Measurements from ENCODE around the gene FRMPD4.
A peak's percentile ranks its signal among the peaks of the same experiment; 100 is the strongest.

Gene FRMPD4

DNA sequence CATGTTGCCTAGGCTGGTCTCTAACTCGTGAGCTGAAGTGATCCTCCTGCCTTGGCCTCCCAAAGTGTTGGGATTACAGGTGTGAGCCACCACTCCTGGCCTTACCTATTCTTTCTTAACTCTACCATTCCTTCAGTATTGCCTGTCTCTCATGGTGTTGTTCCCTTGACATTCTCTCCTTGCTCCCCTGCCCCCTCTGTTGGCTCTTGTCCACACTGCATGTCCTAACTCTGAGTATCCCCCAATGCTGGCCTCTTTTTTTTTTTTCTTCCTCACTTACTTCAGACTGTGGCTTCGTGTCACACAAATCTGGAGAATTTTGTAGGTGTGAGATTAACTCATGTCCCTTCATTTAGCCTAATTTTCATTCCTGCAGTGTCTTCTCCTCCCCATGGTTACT is 22.9 kb upstream of the FRMPD4 start:
- TF ChIP-seq, protein P1, sequence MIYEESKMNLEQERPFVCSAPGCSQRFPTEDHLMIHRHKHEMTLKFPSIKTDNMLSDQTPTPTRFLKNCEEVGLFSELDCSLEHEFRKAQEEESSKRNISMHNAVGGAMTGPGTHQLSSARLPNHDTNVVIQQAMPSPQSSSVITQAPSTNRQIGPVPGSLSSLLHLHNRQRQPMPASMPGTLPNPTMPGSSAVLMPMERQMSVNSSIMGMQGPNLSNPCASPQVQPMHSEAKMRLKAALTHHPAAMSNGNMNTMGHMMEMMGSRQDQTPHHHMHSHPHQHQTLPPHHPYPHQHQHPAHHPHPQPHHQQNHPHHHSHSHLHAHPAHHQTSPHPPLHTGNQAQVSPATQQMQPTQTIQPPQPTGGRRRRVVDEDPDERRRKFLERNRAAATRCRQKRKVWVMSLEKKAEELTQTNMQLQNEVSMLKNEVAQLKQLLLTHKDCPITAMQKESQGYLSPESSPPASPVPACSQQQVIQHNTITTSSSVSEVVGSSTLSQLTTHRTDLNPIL (CRISPR knock-in tag; IDR thresholded peaks at IDR 0.05; ENCODE audit: low read depth), result no peak
- TF ChIP-seq ZFP30 (CRISPR knock-in tag; IDR thresholded peaks at IDR 0.05) (no peak), PPARA (CRISPR knock-in tag; IDR thresholded peaks at IDR 0.05; ENCODE audit: borderline replicate concordance) (no peak), ARNTL (CRISPR knock-in tag; IDR thresholded peaks at IDR 0.05; ENCODE audit: borderline replicate concordance, low read depth) (no peak), RARB (CRISPR knock-in tag; IDR thresholded peaks at IDR 0.05) (no peak), PATZ1 (CRISPR knock-in tag; IDR thresholded peaks at IDR 0.05; ENCODE audit: borderline replicate concordance) (no peak), BACH2 (CRISPR knock-in tag; IDR thresholded peaks at IDR 0.05; ENCODE audit: borderline replicate concordance) (no peak), TCF4 (CRISPR knock-in tag; IDR thresholded peaks at IDR 0.05; ENCODE audit: borderline replicate concordance) (no peak), TOX (CRISPR knock-in tag; IDR thresholded peaks at IDR 0.05; ENCODE audit: borderline replicate concordance) (no peak), ZNF70 (CRISPR knock-in tag; IDR thresholded peaks at IDR 0.05) (no peak)
- TF ChIP-seq, protein P2, sequence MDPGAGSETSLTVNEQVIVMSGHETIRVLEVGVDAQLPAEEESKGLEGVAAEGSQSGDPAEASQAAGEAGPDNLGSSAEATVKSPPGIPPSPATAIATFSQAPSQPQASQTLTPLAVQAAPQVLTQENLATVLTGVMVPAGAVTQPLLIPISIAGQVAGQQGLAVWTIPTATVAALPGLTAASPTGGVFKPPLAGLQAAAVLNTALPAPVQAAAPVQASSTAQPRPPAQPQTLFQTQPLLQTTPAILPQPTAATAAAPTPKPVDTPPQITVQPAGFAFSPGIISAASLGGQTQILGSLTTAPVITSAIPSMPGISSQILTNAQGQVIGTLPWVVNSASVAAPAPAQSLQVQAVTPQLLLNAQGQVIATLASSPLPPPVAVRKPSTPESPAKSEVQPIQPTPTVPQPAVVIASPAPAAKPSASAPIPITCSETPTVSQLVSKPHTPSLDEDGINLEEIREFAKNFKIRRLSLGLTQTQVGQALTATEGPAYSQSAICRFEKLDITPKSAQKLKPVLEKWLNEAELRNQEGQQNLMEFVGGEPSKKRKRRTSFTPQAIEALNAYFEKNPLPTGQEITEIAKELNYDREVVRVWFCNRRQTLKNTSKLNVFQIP (CRISPR knock-in tag; IDR thresholded peaks at IDR 0.05; ENCODE audit: borderline replicate concordance, low read depth), result no peak
- TF ChIP-seq, protein P3, sequence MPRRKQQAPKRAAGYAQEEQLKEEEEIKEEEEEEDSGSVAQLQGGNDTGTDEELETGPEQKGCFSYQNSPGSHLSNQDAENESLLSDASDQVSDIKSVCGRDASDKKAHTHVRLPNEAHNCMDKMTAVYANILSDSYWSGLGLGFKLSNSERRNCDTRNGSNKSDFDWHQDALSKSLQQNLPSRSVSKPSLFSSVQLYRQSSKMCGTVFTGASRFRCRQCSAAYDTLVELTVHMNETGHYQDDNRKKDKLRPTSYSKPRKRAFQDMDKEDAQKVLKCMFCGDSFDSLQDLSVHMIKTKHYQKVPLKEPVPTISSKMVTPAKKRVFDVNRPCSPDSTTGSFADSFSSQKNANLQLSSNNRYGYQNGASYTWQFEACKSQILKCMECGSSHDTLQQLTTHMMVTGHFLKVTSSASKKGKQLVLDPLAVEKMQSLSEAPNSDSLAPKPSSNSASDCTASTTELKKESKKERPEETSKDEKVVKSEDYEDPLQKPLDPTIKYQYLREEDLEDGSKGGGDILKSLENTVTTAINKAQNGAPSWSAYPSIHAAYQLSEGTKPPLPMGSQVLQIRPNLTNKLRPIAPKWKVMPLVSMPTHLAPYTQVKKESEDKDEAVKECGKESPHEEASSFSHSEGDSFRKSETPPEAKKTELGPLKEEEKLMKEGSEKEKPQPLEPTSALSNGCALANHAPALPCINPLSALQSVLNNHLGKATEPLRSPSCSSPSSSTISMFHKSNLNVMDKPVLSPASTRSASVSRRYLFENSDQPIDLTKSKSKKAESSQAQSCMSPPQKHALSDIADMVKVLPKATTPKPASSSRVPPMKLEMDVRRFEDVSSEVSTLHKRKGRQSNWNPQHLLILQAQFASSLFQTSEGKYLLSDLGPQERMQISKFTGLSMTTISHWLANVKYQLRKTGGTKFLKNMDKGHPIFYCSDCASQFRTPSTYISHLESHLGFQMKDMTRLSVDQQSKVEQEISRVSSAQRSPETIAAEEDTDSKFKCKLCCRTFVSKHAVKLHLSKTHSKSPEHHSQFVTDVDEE (CRISPR knock-in tag; IDR thresholded peaks at IDR 0.05), result no peak
- 0 out of 3 replicates have a peak, but pooled peaks have one; percentile 31 for ATAC-seq

DNA sequence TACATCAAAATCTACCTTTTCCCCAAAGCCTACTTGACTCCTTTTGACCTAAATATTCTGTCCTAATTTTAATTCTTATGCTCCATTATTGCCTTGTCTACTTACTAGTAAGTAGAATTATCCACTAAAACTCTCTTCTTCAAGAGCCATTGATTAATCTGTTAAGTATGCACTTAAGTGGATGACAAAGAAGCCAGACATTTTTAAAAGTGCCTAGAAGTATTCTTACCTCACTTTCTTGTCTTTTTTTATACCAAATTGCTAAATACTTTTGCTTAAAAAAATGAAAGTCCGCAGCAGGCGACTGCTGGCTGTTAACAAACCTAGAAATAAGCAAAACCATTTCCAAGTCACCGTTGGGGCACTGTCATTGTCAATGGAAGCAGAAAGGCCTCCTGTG is 20.1 kb upstream of the FRMPD4 start:
- ATAC-seq, result no peak
- no peak for TF ChIP-seq PATZ1 (CRISPR knock-in tag; IDR thresholded peaks at IDR 0.05; ENCODE audit: borderline replicate concordance)
- no peak for TF ChIP-seq ARNTL (CRISPR knock-in tag; IDR thresholded peaks at IDR 0.05; ENCODE audit: borderline replicate concordance, low read depth)
- no peak for TF ChIP-seq SNAI2 (CRISPR knock-in tag; IDR thresholded peaks at IDR 0.05)
- TF ChIP-seq ZNF565 (CRISPR knock-in tag; conservative IDR thresholded peaks at IDR 0.05; ENCODE audit: low read depth), result no peak
- TF ChIP-seq CSRNP3 (CRISPR knock-in tag; IDR thresholded peaks at IDR 0.05), result no peak
- TF ChIP-seq, protein P3 (CRISPR knock-in tag; IDR thresholded peaks at IDR 0.05), result no peak
- TF ChIP-seq OSR1 (CRISPR knock-in tag; IDR thresholded peaks at IDR 0.05), result no peak
- TF ChIP-seq ESRRG (CRISPR knock-in tag; IDR thresholded peaks at IDR 0.05), result no peak
- TF ChIP-seq ZFP3 (CRISPR knock-in tag; IDR thresholded peaks at IDR 0.05), result no peak
- no peak for TF ChIP-seq ZNF70 (CRISPR knock-in tag; IDR thresholded peaks at IDR 0.05)
- TF ChIP-seq ZNF8 (CRISPR knock-in tag; IDR thresholded peaks at IDR 0.05), result no peak
- no peak for TF ChIP-seq ZC3H10 (CRISPR knock-in tag; IDR thresholded peaks at IDR 0.05)
- TF ChIP-seq TCF4 (CRISPR knock-in tag; IDR thresholded peaks at IDR 0.05; ENCODE audit: borderline replicate concordance), result no peak
- TF ChIP-seq RARB (CRISPR knock-in tag; IDR thresholded peaks at IDR 0.05), result no peak
- no peak for TF ChIP-seq PPARA (CRISPR knock-in tag; IDR thresholded peaks at IDR 0.05; ENCODE audit: borderline replicate concordance)

All from SK-N-SH treated with all-trans-retinoic acid at 6 μM for 48 hours (cell line).